Gastrocnemius medialis (tissue), 4 donors: Measurements from ENCODE around the gene CALM1. TPM values are rescaled to one million over a fixed set of nuclear protein-coding genes. Genes with fewer than 3 reads are reported as not detected.

Experiments
- ATAC-seq, 2 donors: fragments of 150-250 bp; one replicate each; pipeline ENCODE4 v1.9.1; 2016
- DNase-seq, 2 donors: peaks; one replicate each; pipeline ENCODE4 v3.0.0-alpha.2; 2019
- H3K27ac ChIP-seq, 4 donors: fragments of 200-600 bp; sonication (generic); 1 replicate in 1 of 4; 2 replicates in 3 of 4; pipeline ENCODE4 v1.5.1; 2016 to 2018; ENCODE audit warnings: mild to moderate bottlenecking in 2 of 4, moderate library complexity in 1 of 4
- H3K27me3 ChIP-seq, 3 donors: fragments of 200-600 bp; sonication (generic) in 2 of 3; 1 replicate in 1 of 3; 2 replicates in 2 of 3; pipeline versions ENCODE4 v1.5.1 to v1.6.0; 2016 to 2019; ENCODE audit warnings: mild to moderate bottlenecking in 1 of 3, moderate library complexity in 1 of 3
- H3K36me3 ChIP-seq, 2 donors: fragments of 200-600 bp; sonication (generic) in 1 of 2; one replicate each; pipeline ENCODE4 v1.5.1; 2017 to 2018
- H3K4me1 ChIP-seq, 2 donors: fragments of 200-600 bp; sonication (generic) in 1 of 2; one replicate each; pipeline ENCODE4 v1.5.1; 2016 to 2017; ENCODE audit warnings: mild to moderate bottlenecking in 2 of 2
- H3K4me3 ChIP-seq, 4 donors: fragments of 200-600 bp; sonication (generic) in 3 of 4; 1 replicate in 1 of 4; 2 replicates in 3 of 4; pipeline ENCODE4 v1.5.1; 2016 to 2019; ENCODE audit warnings: mild to moderate bottlenecking in 2 of 4
- H3K9me3 ChIP-seq, 3 donors: fragments of 200-600 bp; sonication (generic) in 2 of 3; 1 replicate in 1 of 3; 2 replicates in 2 of 3; pipeline ENCODE4 v1.5.1; 2016 to 2019
- CTCF ChIP-seq, 5 experiments: fragments of 450-650 bp in 3 of 5; fragments of 200-600 bp in 2 of 5; sonication (generic) in 2 of 5; IDR thresholded peaks in 4 of 5; conservative IDR thresholded peaks in 1 of 5; 1 replicate in 4 of 5; 2 replicates in 1 of 5; pipeline ENCODE4 v1.5.1; 2016 to 2019; ENCODE audit warnings: antibody characterized with exemption in 5 of 5, mild to moderate bottlenecking in 3 of 5, moderate library complexity in 3 of 5
- POLR2A ChIP-seq, 2 donors: fragments of 450-650 bp; IDR thresholded peaks; one replicate each; pipeline ENCODE4 v1.6.1; 2017; ENCODE audit warnings: antibody characterized with exemption in 2 of 2, mild to moderate bottlenecking in 2 of 2, moderate library complexity in 2 of 2
- in situ Hi-C, 4 donors: fragments of 200-750 bp; cut with MboI; loops; one replicate each; pipeline versions ENCODE4 v1.15.0 to v1.8.0; 2017; ENCODE audit warnings: low sequenced_read_pairs in 4 of 4
- intact Hi-C: fragments of 100-400 bp; cut with DNase I; formaldehyde crosslinking; loops from one replicate; pipeline ENCODE4 v1.15.1; 2023; ENCODE audit warnings: low total_unique reads
- total RNA-seq, 4 donors: library from RNA; depleted of rRNA; stranded (reverse); fragments of >200 nt; gene quantifications; one replicate each; pipeline versions ENCODE4 v1.1.0 to v1.2.3, GENCODE V29; 2016

Gene CALM1
- total RNA-seq, 4 donors from 2014 or later: 466 to 1,278 (median 1,009) TPM

- in situ Hi-C loops (loop anchor here (5.0 to 25.0 kb wide), 6 partner anchors 97 to 1837 kb away; partner anchors contain the start of genes PTPN21 (in 1 of the 4), RPS6KA5 (in 1 of the 4) and ZC3H14 (in 1 of the 4)), intact Hi-C loops (loop anchor here (1.0 to 5.0 kb wide), 6 partner anchors 67 to 359 kb away; partner anchors contain the start of gene NRDE2)
- H3K4me3 ChIP-seq: peak overlapping the region; percentile 82 to 100 (median 98)
- peaks cover 0 to 41% of the 10 kb centered on the region in 2 donors for H3K36me3 ChIP-seq
- H3K9me3 ChIP-seq: no peaks in the 10 kb centered on the region
- DNase-seq (no peak), ATAC-seq (no peak)
- peaks cover 48 to 56% of the 10 kb centered on the region in 2 donors for H3K4me1 ChIP-seq
- TF ChIP-seq CTCF (IDR thresholded peaks at IDR 0.05 in 4 of 5, conservative IDR thresholded peaks at IDR 0.05 in 1 of 5): no peak
- no peak for TF ChIP-seq POLR2A (IDR thresholded peaks at IDR 0.05)
- no peaks in the 10 kb centered on the region for H3K27me3 ChIP-seq
- H3K27ac ChIP-seq: peak overlapping the region; percentile 91 to 94 (median 94)
Measured at GRCh38 chr14:90398841-90399540, 2.2 kb downstream of the CALM1 start.

- DNase-seq (peak; percentile 92 to 96), ATAC-seq (peak; percentile 80 to 81)
- H3K36me3 ChIP-seq: peaks cover 0 to 49% of the 10 kb centered on the region in 2 donors
- H3K27ac ChIP-seq: peak overlapping the region; percentile 91 to 94 (median 94)
- TF ChIP-seq CTCF (IDR thresholded peaks at IDR 0.05 in 4 of 5, conservative IDR thresholded peaks at IDR 0.05 in 1 of 5) (peak; percentile 95 to 100 (median 97)), POLR2A (IDR thresholded peaks at IDR 0.05) (peak in 1 of 2 donors; percentile 14)
- H3K4me3 ChIP-seq: peak overlapping the region; percentile 82 to 100 (median 98)
- no peaks in the 10 kb centered on the region for H3K9me3 ChIP-seq
- intact Hi-C loops: loop anchor here (1.0 to 5.0 kb wide), 7 partner anchors 67 to 359 kb away; partner anchors contain the start of gene NRDE2
- in situ Hi-C loops: loop anchor here (5.0 to 25.0 kb wide), 7 partner anchors 97 to 1837 kb away; partner anchors contain the start of genes PTPN21 (in 1 of the 4), RPS6KA5 (in 1 of the 4) and ZC3H14 (in 1 of the 4)
- peaks cover 49 to 64% of the 10 kb centered on the region in 2 donors for H3K4me1 ChIP-seq
- H3K27me3 ChIP-seq: no peaks in the 10 kb centered on the region
Measured at GRCh38 chr14:90399541-90400444, 3.0 kb downstream of the CALM1 start.

GRCh38 chr14:90400904-90401561, 4.2 kb downstream of the CALM1 start:
- DNase-seq (no peak), ATAC-seq (no peak)
- intact Hi-C loops: loop anchor here (2.0 kb wide), 1 partner anchor 224 kb away; no protein-coding TSS in a partner anchor
- peak overlapping the region; percentile 91 to 94 (median 94) for H3K27ac ChIP-seq
- no peaks in the 10 kb centered on the region for H3K27me3 ChIP-seq
- H3K9me3 ChIP-seq: no peaks in the 10 kb centered on the region
- H3K4me3 ChIP-seq: peak overlapping the region in 1 of 4 donors; percentile 100
- in situ Hi-C loops: loop anchor here in 3 of 4 donors (5.0 to 10.0 kb wide), 3 partner anchors 294 to 354 kb away; no protein-coding TSS in a partner anchor
- peaks cover 0 to 60% of the 10 kb centered on the region in 2 donors for H3K36me3 ChIP-seq
- TF ChIP-seq POLR2A (IDR thresholded peaks at IDR 0.05) (no peak), CTCF (IDR thresholded peaks at IDR 0.05 in 4 of 5, conservative IDR thresholded peaks at IDR 0.05 in 1 of 5) (no peak)
- H3K4me1 ChIP-seq: peaks cover 53 to 75% of the 10 kb centered on the region in 2 donors

- peaks cover 50 to 78% of the 10 kb centered on the region in 2 donors for H3K4me1 ChIP-seq
- H3K36me3 ChIP-seq: peaks cover 0 to 65% of the 10 kb centered on the region in 2 donors
Measured at GRCh38 chr14:90402016-90402415, 5.2 kb downstream of the CALM1 start.

More at GRCh38 chr14:90402016-90402415, 5.2 kb downstream of the CALM1 start:
- Histone ChIP-seq H3K4me3 (no peak overlapping the region), H3K9me3 (no peaks in the 10 kb centered on the region), H3K27ac (peak overlapping the region; percentile 91 to 94 (median 94)), H3K27me3 (no peaks in the 10 kb centered on the region)
- ATAC-seq (no peak), DNase-seq (no peak)
- no peak for TF ChIP-seq CTCF (IDR thresholded peaks at IDR 0.05 in 4 of 5, conservative IDR thresholded peaks at IDR 0.05 in 1 of 5)
- TF ChIP-seq POLR2A (IDR thresholded peaks at IDR 0.05): no peak
- intact Hi-C loops (no loop called here), in situ Hi-C loops (loop anchor here in 3 of 4 donors (5.0 to 10.0 kb wide), 3 partner anchors 293 to 353 kb away; no protein-coding TSS in a partner anchor)
